NCI-H2227 treated with DMSO at 0.1 percent for 48 hours (cell line): ENCODE measurements around the gene MX1.
"Not testable (repeated sequence)": the region's sequence is repeated elsewhere in the genome, so short reads cannot be mapped to it uniquely, and the experiment has no call there.

Experiments used
- DNase-seq: peaks from one replicate; lab custom pipeline; 2025; lab: John Stamatoyannopoulos, UW

Gene MX1

DNA sequence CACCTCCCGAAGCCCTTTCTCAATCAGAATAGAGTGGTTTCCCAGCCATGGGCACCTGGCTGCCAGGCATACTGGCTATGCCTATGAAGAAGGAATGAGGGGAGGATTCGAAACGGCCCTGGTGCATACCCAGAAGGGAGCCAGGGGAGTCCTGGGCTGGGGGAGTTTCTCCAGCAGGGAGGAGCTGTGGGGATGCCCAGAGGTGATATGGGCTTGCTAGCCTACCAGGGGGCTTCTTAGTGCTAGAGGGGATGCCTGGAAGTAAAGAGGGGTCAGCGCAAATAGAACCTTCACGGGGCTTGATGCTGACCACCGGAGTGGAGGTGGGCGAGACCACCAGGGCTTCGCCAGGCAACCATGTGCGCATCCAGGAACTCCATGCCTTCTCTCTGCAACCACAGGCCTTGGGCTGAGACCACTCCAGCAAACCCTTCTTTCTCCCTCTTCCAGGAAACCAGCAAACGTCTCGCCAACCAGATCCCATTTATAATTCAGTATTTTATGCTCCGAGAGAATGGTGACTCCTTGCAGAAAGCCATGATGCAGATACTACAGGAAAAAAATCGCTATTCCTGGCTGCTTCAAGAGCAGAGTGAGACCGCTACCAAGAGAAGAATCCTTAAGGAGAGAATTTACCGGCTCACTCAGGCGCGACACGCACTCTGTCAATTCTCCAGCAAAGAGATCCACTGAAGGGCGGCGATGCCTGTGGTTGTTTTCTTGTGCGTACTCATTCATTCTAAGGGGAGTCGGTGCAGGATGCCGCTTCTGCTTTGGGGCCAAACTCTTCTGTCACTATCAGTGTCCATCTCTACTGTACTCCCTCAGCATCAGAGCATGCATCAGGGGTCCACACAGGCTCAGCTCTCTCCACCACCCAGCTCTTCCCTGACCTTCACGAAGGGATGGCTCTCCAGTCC lies 18.2 kb upstream of the MX1 start:
- DNase-seq, result no peak

DNA sequence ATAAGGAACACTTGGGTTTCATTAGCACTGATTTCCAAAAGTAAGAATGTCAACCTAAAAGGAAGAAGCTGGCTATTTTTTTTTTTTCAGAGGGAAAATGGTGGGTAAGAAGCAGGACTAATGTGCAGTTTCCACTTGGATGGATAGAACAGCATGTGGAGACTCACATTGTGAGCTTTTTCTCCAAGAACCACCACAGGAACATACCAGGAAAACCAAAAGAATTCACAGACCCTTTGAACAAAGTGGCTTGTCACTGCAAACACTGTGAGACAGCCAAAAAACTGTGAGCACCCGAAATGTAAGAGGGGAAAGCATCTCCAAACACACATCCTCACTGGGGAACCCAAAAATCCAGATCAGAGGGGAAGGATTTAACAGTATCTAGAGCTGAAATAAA lies 15.7 kb upstream of the MX1 start:
- DNase-seq, result no peak

- DNase-seq, result no peak
Observed at GRCh38 chr21:41410767-41411448, 15.1 kb upstream of the MX1 start.

- DNase-seq, result no peak
Observed at GRCh38 chr21:41411449-41412089, 14.5 kb upstream of the MX1 start.

GRCh38 chr21:41417505-41417904 lies 8.5 kb upstream of the MX1 start:
- DNase-seq, result not testable (repeated sequence)

GRCh38 chr21:41418393-41418792 lies 7.6 kb upstream of the MX1 start:
- DNase-seq, result no peak

DNA sequence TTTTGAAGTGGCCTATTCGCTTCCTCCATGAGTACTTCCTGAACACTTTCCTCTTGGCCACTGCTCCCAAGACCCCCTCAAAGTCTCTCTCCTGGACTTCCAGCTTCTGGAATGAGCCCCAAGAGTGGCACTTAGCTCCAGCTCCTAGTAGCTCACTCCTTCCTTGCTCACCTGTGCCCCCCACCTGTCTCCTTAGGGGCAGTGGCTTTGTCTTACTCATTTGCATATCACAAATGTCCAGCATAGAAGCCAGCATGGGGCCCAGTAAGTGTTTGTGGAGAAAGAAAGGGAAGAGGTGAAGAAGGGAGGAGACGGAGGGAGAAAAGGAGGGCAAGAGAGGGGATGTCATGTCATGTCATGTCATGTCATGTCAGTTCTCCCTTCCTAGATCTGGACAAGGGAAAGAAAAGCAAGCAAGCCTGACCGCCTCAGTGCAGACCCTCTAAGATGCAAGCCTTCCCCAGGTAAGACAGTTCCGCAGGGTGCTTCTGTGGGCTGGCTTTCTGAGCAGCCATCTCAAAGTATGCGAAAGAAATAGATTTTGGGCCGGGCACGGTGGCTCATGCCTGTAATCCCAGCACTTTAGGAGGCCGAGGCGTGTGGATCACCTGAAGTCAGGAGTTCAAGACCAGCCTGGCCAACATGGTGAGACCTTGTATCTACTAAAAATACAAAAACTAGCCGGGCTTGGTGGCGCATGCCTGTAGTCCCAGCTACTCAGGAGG lies 6.9 kb upstream of the MX1 start:
- DNase-seq, result no peak

GRCh38 chr21:41419921-41420862 lies 5.8 kb upstream of the MX1 start:
- DNase-seq, result peak; percentile 74

GRCh38 chr21:41420998-41421397 lies 5.0 kb upstream of the MX1 start:
- DNase-seq, result not testable (repeated sequence)

DNA sequence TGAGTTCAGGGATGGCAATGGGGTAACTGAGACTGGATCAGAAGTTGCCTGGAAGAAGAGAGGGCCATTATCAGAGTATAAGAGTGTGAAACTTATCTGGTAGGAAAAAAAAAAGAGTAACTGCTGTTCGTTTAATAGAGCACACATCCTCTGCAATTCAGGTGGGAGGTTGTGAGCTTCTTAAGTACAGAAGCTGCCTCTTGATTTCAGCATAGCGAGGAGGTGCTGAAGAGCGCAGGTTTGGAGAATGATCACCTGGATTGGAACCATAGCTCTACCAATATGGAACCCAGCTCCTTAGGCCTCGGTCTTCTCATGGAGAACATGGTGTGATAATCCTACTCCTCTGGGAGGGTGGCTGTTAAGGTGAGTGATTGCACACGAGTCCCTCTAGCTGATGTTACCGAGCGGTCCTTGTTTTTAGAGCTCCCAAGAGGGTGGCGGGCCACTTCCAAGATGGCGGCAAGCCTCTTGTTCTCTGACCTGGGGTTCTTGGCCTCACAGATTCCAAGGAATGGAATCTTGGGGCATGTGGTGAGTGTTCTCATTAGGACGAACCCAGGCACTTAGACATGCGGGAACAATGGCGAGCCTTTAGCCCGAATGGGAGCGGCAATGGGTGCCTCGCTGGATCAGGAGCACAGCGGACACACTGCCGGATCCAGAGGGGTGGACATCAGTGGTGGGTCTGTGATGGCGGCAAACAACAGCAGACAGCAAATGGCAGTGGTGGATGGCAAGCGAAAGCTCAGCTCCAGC lies 3.3 kb upstream of the MX1 start:
- DNase-seq, result no peak

- not testable (repeated sequence) for DNase-seq
Observed at GRCh38 chr21:41423305-41423636, 2.8 kb upstream of the MX1 start.

DNA sequence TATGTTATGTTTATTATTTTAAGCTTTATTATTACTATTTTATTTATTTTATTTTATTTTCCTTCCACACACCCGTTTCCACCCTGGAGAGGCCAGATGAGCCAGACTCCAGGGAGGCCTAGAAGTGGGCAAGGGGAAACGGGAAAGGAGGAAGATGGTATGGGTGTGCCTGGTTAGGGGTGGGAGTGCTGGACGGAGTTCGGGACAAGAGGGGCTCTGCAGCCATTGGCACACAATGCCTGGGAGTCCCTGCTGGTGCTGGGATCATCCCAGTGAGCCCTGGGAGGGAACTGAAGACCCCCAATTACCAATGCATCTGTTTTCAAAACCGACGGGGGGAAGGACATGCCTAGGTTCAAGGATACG lies 468 bp upstream of the MX1 start:
- no peak for DNase-seq

GRCh38 chr21:41426676-41427404 lies 801 bp downstream of the MX1 start:
- no peak for DNase-seq

- DNase-seq, result no peak
Observed at GRCh38 chr21:41427556-41427955, 1.5 kb downstream of the MX1 start.

DNA sequence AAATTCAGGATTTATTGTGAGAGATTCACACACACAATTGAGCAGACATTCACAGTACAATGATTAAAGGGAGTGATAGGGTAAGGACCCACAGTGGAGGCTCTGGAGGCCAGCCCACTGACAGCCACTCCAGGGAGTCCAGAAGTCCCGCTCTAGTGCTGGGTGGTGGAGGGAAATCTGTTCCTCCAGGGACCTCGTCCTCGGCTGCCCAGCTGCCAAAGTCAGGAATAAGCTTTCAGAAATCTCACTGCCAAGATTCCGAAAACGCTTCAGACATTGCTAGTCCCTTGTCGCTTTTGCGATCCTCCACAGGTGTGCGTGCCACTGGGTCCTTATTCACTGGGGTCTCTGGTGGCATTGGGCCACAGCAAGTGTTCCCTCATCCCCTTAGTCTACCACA lies 2.3 kb downstream of the MX1 start:
- no peak for DNase-seq

- no peak for DNase-seq
Observed at GRCh38 chr21:41428847-41429246, 2.8 kb downstream of the MX1 start.

- DNase-seq, result no peak
Observed at GRCh38 chr21:41429305-41429704, 3.3 kb downstream of the MX1 start.

DNA sequence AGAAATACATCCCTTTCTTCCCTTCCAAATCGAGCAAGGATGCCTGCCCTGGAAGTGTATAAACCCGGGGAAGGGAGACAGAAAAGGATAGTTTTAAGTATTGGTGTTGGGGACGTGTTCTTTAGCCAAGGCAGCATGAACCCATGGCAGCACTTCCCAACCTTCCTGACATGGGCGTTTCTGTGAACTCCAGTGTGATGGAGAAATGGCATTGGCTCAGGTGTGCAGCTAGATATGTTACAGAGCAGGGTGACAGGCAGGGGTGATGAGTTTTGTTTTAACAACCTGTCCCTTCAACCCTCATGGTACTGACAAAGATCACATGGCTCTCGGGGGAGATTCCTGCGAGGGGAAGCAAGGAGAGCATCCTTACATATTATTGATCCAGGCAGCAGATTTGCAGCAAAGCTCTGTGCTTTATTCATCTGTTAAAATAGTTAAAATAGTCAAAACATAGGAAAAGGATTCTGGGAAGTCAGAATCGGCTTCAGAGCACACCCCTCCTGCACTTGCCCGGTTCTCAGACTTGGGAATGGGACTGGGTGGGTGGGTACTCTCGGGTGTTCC lies 4.0 kb downstream of the MX1 start:
- no peak for DNase-seq

GRCh38 chr21:41431788-41432548 lies 5.9 kb downstream of the MX1 start:
- no peak for DNase-seq
